Testis (tissue), 3 donors: ENCODE data around the gene FGGY. TPM values are rescaled to one million over a fixed set of nuclear protein-coding genes. Genes with fewer than 3 reads are reported as not detected.

Source experiments
- DNase-seq: peaks from one replicate; pipeline ENCODE4 v3.0.0-alpha.2; 2019
- H3K27ac ChIP-seq, 2 donors: fragments of 200-600 bp; sonication (generic); one replicate each; pipeline ENCODE4 v1.5.1; 2019
- H3K27me3 ChIP-seq: fragments of 200-600 bp; sonication (generic); one replicate; pipeline ENCODE4 v1.5.1; 2019
- H3K36me3 ChIP-seq: fragments of 200-600 bp; sonication (generic); one replicate; pipeline ENCODE4 v1.5.1; 2017; ENCODE audit warnings: low read depth; ENCODE audit errors: missing control alignments
- H3K4me1 ChIP-seq: fragments of 200-600 bp; sonication (generic); one replicate; pipeline ENCODE4 v1.5.1; 2019
- H3K4me3 ChIP-seq, 2 donors: fragments of 200-600 bp; sonication (generic); one replicate each; pipeline ENCODE4 v1.5.1; 2017 to 2019
- H3K9me3 ChIP-seq: fragments of 200-600 bp; sonication (generic); one replicate; pipeline ENCODE4 v1.5.1; 2017
- CTCF ChIP-seq, 3 experiments: fragments of 450-650 bp in 2 of 3; fragments of 200-600 bp in 1 of 3; sonication (generic) in 1 of 3; IDR thresholded peaks; one replicate each; pipeline ENCODE4 v1.5.1; 2016 to 2019; ENCODE audit warnings: antibody characterized with exemption in 3 of 3, mild to moderate bottlenecking in 2 of 3, moderate library complexity in 1 of 3
- POLR2A ChIP-seq: fragments of 450-650 bp; IDR thresholded peaks from one replicate; pipeline ENCODE4 v1.6.1; 2017; ENCODE audit warnings: antibody characterized with exemption, mild to moderate bottlenecking, moderate library complexity
- WGBS, 2 donors: methylation state at CpG; one replicate each; pipeline ENCODE4 v1.1.5; 2018; 5-methylcytosine and 5-hydroxymethylcytosine counted together
- intact Hi-C: fragments of 100-400 bp; cut with DNase I; formaldehyde crosslinking; loops from one replicate; pipeline ENCODE4 v1.15.1; 2023; ENCODE audit warnings: low total_unique reads
- polyA plus RNA-seq: library from polyadenylated mRNA; stranded (reverse); fragments of 350-450 nt; fragmentation: Illumina TruSeq; extraction: RNeasy Lipid Tissue Mini Kit (QIAGEN cat#74804); gene quantifications from one replicate; pipeline ENCODE4 v1.2.3, GENCODE V29; 2014; ENCODE audit warnings: low read depth, low replicate concordance; ENCODE audit not compliant: insufficient read depth
- total RNA-seq, 2 donors: library from RNA; depleted of rRNA; stranded (reverse); fragments of >200 nt; gene quantifications; one replicate each; pipeline ENCODE4 v1.2.3, GENCODE V29; 2016

The FGGY gene
- total and polyA plus RNA-seq, 3 donors from 2014 or later: 14.6 to 32.8 (median 32.3) TPM

- no peak overlapping the region for H3K27ac ChIP-seq
- H3K4me1 ChIP-seq: no peaks in the 10 kb centered on the region
- no peak for DNase-seq
- 63 to 68% methylated on average over 6 of the region's 6 CpGs for WGBS, 2 donors
- no peak overlapping the region for H3K4me3 ChIP-seq
- H3K27me3 ChIP-seq: no peaks in the 10 kb centered on the region
- no peaks in the 10 kb centered on the region for H3K36me3 ChIP-seq
- H3K9me3 ChIP-seq: no peaks in the 10 kb centered on the region
- TF ChIP-seq POLR2A (no peak), CTCF (IDR thresholded peaks at IDR 0.05) (no peak)
- intact Hi-C loops: no loop called here
Measured at GRCh38 chr1:59419361-59420140, 122.7 kb downstream of the FGGY start.

DNA sequence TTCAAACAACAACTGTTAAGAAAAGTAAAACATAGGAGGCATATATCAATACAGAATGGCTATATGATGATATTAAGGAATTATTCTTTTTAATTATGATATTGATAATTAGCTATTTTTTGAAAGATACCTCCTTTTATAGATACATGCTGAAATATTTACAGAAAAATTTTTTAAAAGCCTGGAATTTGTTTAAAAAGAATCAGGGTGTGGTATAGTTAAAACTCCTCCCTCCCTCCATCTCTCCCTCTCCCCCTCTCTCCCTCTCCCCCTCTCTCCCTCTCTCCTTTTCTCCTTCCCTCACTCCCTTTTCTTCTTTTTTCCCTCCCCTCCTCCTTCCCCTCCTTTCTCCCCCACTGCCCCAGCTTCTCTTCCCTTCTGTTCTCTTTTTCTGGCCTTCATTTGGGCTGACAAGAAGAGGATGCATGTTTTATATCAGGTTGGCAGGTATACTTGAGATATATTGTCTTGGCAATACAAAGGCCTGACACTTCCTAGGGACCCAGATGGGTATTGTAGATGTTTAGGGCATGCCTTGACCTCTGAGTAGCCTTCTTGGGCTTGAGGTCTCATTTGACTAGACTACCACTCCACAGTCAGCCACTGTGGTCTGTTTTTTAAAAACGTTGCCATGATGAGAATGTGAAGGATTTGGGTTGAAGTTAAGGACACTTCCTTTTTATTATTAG lies 124.5 kb downstream of the FGGY start:
- DNase-seq: no peak
- no peaks in the 10 kb centered on the region for H3K36me3 ChIP-seq
- 38 to 53% methylated on average over 1 of the region's 1 CpG for WGBS, 2 donors
- no peak overlapping the region for H3K27ac ChIP-seq
- no peaks in the 10 kb centered on the region for H3K9me3 ChIP-seq
- H3K27me3 ChIP-seq: no peaks in the 10 kb centered on the region
- H3K4me1 ChIP-seq: no peaks in the 10 kb centered on the region
- intact Hi-C loops: no loop called here
- TF ChIP-seq POLR2A (no peak), CTCF (IDR thresholded peaks at IDR 0.05) (no peak)
- H3K4me3 ChIP-seq: no peak overlapping the region

DNA sequence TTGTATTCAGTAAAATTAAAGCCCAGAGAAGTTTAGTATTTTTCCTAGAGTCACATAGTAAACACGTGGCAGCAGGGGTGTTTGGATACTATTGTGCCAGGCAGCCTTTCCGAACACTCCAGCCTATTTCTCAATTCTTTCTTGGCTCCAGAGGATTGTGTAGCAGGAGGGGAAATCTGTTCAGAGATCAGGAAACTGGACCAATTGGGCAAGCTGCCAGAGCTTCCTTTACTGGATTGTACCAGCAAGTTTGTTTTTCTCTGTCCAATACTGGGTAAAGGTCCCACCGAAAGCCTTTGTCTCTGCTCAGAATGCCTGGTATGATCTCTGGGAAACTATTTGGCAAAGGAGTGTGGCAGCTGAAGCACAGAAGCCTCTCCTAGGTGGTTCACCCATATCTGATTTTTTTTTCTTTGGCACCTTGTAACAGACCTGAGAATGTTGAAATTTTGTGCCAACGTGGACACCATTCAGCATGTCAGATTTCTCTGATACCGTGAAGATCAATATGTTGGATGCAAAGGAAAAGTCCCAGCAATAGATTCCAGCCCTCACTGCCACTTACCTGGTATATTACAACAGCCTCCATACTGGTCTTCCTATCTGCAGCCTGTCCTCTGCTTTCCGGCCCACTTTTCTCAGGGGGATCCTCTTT lies 126.2 kb downstream of the FGGY start:
- H3K9me3 ChIP-seq: no peaks in the 10 kb centered on the region
- 79 to 81% methylated on average over 6 of the region's 6 CpGs for WGBS, 2 donors
- intact Hi-C loops: no loop called here
- TF ChIP-seq CTCF (IDR thresholded peaks at IDR 0.05) (no peak), POLR2A (no peak)
- H3K27me3 ChIP-seq: no peaks in the 10 kb centered on the region
- no peak overlapping the region for H3K4me3 ChIP-seq
- no peaks in the 10 kb centered on the region for H3K4me1 ChIP-seq
- no peaks in the 10 kb centered on the region for H3K36me3 ChIP-seq
- no peak overlapping the region for H3K27ac ChIP-seq
- peak; percentile 35 for DNase-seq

DNA sequence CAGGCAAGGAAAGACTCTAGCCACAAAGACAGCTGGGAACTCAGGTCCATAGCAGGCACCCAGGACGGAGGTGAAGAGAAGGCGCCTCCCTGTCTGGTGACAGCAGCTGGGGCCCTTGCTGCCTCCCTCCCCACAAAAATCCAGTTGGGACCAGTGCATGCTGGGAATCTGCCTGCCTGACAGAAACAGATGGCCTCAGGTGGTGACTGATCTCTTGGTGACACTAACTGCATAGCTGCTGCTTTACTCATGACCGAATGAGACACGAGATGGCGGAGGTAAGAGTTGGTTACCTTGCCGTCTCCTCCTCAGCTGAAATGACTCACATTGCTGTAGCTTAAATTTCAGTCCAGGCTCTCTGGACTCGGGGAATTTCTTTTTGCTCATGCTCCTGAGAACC lies 130.3 kb downstream of the FGGY start:
- DNase-seq: no peak
- H3K36me3 ChIP-seq: no peaks in the 10 kb centered on the region
- 88 to 93% methylated on average over 7 of the region's 7 CpGs for WGBS, 2 donors
- intact Hi-C loops: no loop called here
- no peak for TF ChIP-seq POLR2A
- no peak for TF ChIP-seq CTCF (IDR thresholded peaks at IDR 0.05)
- H3K27ac ChIP-seq: no peak overlapping the region
- H3K27me3 ChIP-seq: no peaks in the 10 kb centered on the region
- no peak overlapping the region for H3K4me3 ChIP-seq
- H3K4me1 ChIP-seq: no peaks in the 10 kb centered on the region
- no peaks in the 10 kb centered on the region for H3K9me3 ChIP-seq
